ENCODE data around the gene LEKR1. TPM values are rescaled to one million over a fixed set of nuclear protein-coding genes. Genes with fewer than 3 reads are reported as not detected.
"Not testable (repeated sequence)": the region's sequence is repeated elsewhere in the genome, so short reads cannot be mapped to it uniquely, and the experiment has no call there.

The LEKR1 gene
- total RNA-seq, 1 donor: 0.81 TPM

DNA sequence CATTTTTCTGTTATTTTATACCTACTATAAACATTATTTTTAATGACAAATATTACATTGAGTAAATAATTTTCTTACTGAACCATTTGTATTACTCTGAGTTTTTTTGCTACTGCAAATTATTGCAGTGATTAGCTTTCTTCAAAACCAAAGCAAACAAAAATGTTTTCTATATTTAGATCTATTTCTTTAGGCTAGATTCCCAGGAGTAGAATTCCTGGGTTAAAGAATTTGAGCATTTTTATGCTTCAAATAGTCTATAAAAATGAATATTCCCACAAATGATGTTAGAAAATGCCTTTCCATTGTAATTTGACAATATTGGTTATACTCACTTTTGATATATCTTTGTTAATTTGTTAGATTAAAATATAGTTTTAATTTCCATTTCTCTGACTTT, 76.8 kb downstream of the LEKR1 start:
- DNase-seq (ENCODE audit: low read depth): peak; percentile 7
- no peak overlapping the region for H3K4me3 ChIP-seq (ENCODE audit: low read depth, low read length)
- TF ChIP-seq, protein P1, sequence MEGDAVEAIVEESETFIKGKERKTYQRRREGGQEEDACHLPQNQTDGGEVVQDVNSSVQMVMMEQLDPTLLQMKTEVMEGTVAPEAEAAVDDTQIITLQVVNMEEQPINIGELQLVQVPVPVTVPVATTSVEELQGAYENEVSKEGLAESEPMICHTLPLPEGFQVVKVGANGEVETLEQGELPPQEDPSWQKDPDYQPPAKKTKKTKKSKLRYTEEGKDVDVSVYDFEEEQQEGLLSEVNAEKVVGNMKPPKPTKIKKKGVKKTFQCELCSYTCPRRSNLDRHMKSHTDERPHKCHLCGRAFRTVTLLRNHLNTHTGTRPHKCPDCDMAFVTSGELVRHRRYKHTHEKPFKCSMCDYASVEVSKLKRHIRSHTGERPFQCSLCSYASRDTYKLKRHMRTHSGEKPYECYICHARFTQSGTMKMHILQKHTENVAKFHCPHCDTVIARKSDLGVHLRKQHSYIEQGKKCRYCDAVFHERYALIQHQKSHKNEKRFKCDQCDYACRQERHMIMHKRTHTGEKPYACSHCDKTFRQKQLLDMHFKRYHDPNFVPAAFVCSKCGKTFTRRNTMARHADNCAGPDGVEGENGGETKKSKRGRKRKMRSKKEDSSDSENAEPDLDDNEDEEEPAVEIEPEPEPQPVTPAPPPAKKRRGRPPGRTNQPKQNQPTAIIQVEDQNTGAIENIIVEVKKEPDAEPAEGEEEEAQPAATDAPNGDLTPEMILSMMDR (IDR thresholded peaks at IDR 0.05; ENCODE audit: insufficient read depth, low read length): no peak

DNA sequence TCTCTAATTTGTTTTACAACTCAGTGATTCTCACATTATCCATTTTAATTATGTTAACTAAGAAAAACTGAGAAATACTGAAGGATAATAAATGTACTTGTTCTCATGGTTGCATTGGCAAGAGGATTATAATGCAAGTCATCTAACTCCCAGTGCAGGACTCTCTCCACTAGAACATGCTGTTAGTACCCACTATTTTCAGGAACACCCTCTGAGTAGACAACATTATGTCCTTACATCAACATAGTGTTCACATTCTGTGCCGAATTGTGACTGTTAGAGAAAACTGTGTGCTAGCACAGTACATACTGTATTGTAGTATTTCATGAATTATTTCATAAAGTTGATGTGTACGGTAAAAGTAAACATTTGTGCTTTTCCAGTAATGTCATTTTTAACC, 80.1 kb downstream of the LEKR1 start:
- DNase-seq (ENCODE audit: low read depth): no peak
- TF ChIP-seq, protein P1 (IDR thresholded peaks at IDR 0.05; ENCODE audit: insufficient read depth, low read length): no peak
- no peak overlapping the region for H3K4me3 ChIP-seq (ENCODE audit: low read depth, low read length)

DNA sequence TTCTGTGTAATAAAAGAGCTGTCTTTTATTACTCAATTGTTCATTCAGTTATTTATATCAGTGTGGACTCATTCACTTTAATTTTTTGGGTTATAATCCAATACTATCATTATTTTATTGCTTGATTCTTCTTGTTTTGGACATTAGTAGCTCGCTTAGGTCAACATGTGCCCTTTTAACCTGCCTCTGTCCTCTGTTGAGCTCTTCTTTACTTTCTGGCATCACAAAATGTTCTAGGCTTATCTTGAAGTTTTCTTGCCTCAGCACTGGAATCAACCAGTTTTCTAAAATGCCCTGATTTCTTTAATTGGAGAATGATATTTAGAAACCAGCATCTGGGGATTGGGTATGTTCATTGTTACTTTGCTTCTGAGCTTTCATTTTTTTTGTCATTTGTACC, 82.2 kb downstream of the LEKR1 start:
- H3K4me3 ChIP-seq (ENCODE audit: low read depth, low read length): no peak overlapping the region
- TF ChIP-seq, protein P1 (IDR thresholded peaks at IDR 0.05; ENCODE audit: insufficient read depth, low read length): no peak
- no peak for DNase-seq (ENCODE audit: low read depth)

DNA sequence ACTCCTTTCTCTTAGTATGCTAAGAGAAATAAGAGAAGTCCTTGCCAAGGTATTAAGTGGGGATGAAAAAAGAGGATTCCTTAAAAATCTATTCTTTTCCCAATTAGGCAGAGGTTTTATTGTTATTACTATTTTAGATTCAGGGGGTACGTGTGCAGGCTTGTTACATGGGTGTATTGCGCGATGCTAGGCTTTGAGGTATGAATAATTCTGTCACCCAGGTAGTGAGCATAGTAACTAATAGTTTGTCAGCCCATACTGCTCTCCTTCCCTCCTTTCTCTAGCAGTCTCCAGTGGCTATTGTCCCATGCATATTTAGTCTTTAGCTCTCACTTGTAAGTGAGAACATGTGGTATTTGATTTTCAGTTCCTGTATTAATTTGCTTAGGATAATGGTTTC, 83.9 kb downstream of the LEKR1 start:
- TF ChIP-seq, protein P1 (IDR thresholded peaks at IDR 0.05; ENCODE audit: insufficient read depth, low read length): no peak
- DNase-seq (ENCODE audit: low read depth): no peak
- no peak overlapping the region for H3K4me3 ChIP-seq (ENCODE audit: low read depth, low read length)

DNA sequence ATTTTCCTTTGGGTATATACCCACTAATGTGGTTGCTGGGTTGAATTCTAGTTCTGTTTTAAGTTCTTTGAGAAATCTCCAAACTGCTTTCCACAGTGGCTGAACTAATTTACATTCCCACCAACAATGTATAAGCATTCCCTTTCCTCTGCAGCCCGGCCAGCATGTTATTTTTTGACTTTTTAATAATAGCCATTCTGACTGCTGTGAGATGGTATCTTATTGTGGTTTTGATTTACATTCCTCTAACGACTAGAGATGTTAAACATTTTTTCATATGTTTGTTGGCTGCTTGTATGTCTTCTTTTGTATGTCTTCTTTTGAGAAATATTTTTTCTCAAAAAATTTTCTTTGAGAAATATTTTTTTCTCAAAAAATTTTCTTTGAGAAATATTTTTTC, 84.7 kb downstream of the LEKR1 start:
- not testable (repeated sequence) for H3K4me3 ChIP-seq (ENCODE audit: low read depth, low read length); DNase-seq (ENCODE audit: low read depth)

DNA sequence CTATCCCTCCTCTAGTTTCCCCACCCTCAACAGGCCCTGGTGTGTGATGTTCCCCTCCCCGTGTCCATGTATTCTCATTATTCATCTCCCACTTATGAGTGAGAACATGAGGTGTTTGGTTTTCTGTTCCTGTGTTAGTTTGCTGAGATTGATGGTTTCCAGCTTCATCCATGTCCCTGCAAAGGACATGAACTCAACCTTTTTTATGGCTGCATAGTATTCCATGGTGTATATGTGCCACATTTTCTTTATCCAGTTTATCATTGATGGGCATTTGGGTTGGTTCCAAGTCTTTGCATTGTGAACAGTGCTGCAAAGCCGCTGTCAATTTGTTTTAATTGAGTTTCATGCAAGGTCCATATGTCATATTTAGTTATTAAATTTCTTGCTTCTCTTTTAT, 88.1 kb downstream of the LEKR1 start:
- not testable (repeated sequence) for DNase-seq (ENCODE audit: low read depth); H3K4me3 ChIP-seq (ENCODE audit: low read depth, low read length)

DNA sequence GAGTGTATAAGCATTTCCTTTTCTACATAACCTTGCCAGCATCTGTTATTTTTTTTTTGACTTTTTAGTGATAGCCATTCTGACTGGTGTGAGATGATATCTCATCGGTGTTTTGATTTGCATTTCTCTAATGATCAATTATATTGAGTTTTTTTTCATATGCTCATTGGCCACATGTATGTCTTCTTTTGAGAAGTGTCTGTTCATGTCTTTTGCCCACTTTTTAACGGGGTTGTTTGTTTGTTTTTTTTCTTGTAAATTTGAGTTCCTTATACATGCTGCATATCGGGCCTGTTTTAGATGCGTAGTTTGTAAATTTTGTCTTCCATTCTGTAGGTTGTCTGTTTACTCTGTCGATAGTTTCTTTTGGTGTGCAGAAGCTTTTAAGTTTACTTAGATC, 89.2 kb downstream of the LEKR1 start:
- H3K4me3 ChIP-seq (ENCODE audit: low read depth, low read length): no peak overlapping the region
- DNase-seq (ENCODE audit: low read depth): no peak

DNA sequence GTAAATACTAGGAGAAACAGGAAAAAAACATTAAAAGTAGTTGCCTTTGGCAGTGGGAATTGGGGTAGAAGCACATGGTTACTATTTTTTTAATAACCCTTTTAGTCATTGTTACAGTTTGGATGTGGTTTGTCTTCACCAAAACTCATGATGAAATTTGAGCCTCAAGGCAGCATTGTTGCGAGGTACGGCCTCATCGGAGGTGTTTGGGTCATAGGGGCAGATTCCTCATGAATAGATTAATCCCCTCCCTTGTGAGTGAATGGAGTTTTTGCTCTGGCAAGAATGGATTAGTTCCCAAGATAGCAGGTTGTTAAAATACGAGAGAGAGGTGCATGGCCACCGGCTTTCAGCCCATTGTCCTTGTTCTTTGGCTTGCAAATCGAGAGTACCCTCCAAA, 92.6 kb downstream of the LEKR1 start:
- no peak for DNase-seq (ENCODE audit: low read depth)
- H3K4me3 ChIP-seq (ENCODE audit: low read depth, low read length): no peak overlapping the region
- TF ChIP-seq, protein P1 (IDR thresholded peaks at IDR 0.05; ENCODE audit: insufficient read depth, low read length): no peak

More for the DNA sequence above, 89.2 kb downstream of the LEKR1 start:
- TF ChIP-seq, protein P1 (IDR thresholded peaks at IDR 0.05; ENCODE audit: insufficient read depth, low read length): no peak
